ENCODE data around the gene SSR1.

GRCh38 chr6:7271205-7271534, 41.8 kb downstream of the SSR1 start:
- TF ChIP-seq GABPA (IDR thresholded peaks at IDR 0.05; ENCODE audit: low read depth) (no peak), POLR2AphosphoS5 (IDR thresholded peaks at IDR 0.05; ENCODE audit: low read depth) (no peak), SPI1 (IDR thresholded peaks at IDR 0.05; ENCODE audit: borderline replicate concordance, low read depth) (no peak)
- TF ChIP-seq, protein P1, sequence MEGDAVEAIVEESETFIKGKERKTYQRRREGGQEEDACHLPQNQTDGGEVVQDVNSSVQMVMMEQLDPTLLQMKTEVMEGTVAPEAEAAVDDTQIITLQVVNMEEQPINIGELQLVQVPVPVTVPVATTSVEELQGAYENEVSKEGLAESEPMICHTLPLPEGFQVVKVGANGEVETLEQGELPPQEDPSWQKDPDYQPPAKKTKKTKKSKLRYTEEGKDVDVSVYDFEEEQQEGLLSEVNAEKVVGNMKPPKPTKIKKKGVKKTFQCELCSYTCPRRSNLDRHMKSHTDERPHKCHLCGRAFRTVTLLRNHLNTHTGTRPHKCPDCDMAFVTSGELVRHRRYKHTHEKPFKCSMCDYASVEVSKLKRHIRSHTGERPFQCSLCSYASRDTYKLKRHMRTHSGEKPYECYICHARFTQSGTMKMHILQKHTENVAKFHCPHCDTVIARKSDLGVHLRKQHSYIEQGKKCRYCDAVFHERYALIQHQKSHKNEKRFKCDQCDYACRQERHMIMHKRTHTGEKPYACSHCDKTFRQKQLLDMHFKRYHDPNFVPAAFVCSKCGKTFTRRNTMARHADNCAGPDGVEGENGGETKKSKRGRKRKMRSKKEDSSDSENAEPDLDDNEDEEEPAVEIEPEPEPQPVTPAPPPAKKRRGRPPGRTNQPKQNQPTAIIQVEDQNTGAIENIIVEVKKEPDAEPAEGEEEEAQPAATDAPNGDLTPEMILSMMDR (IDR thresholded peaks at IDR 0.05; ENCODE audit: insufficient read depth, low read length), result no peak
- TF ChIP-seq, protein P2, sequence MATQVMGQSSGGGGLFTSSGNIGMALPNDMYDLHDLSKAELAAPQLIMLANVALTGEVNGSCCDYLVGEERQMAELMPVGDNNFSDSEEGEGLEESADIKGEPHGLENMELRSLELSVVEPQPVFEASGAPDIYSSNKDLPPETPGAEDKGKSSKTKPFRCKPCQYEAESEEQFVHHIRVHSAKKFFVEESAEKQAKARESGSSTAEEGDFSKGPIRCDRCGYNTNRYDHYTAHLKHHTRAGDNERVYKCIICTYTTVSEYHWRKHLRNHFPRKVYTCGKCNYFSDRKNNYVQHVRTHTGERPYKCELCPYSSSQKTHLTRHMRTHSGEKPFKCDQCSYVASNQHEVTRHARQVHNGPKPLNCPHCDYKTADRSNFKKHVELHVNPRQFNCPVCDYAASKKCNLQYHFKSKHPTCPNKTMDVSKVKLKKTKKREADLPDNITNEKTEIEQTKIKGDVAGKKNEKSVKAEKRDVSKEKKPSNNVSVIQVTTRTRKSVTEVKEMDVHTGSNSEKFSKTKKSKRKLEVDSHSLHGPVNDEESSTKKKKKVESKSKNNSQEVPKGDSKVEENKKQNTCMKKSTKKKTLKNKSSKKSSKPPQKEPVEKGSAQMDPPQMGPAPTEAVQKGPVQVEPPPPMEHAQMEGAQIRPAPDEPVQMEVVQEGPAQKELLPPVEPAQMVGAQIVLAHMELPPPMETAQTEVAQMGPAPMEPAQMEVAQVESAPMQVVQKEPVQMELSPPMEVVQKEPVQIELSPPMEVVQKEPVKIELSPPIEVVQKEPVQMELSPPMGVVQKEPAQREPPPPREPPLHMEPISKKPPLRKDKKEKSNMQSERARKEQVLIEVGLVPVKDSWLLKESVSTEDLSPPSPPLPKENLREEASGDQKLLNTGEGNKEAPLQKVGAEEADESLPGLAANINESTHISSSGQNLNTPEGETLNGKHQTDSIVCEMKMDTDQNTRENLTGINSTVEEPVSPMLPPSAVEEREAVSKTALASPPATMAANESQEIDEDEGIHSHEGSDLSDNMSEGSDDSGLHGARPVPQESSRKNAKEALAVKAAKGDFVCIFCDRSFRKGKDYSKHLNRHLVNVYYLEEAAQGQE (IDR thresholded peaks at IDR 0.05; ENCODE audit: insufficient replicate concordance, low read depth), result no peak

All from HL-60 (cell line).